ENCODE results near the gene OR2T1. TPM values are rescaled to one million over a fixed set of nuclear protein-coding genes. Genes with fewer than 3 reads are reported as not detected.
"Not testable (repeated sequence)": the region's sequence is repeated elsewhere in the genome, so short reads cannot be mapped to it uniquely, and the experiment has no call there.

Gene OR2T1
- total RNA-seq, 1 donor, result not detected

GRCh38 chr1:248421384-248421783 is 18.5 kb downstream of the OR2T1 start:
- no peak overlapping the region for H3K4me3 ChIP-seq (ENCODE audit: low read length)
- peaks cover 3% of the 10 kb centered on the region for H3K4me1 ChIP-seq (ENCODE audit: insufficient read depth, low read length)
- H3K9me3 ChIP-seq (ENCODE audit: low read depth, low read length), result peaks cover 8% of the 10 kb centered on the region
- H3K27me3 ChIP-seq (ENCODE audit: insufficient read depth, low read length), result no peaks in the 10 kb centered on the region

GRCh38 chr1:248427526-248428191 is 24.8 kb downstream of the OR2T1 start:
- H3K9me3 ChIP-seq (ENCODE audit: low read depth, low read length); H3K4me1 ChIP-seq (ENCODE audit: insufficient read depth, low read length); H3K4me3 ChIP-seq (ENCODE audit: low read length); H3K27me3 ChIP-seq (ENCODE audit: insufficient read depth, low read length): not testable (repeated sequence)

- H3K9me3 ChIP-seq (ENCODE audit: low read depth, low read length); H3K4me3 ChIP-seq (ENCODE audit: low read length); H3K4me1 ChIP-seq (ENCODE audit: insufficient read depth, low read length); H3K27me3 ChIP-seq (ENCODE audit: insufficient read depth, low read length): not testable (repeated sequence)
Observed at GRCh38 chr1:248428192-248428533, 25.3 kb downstream of the OR2T1 start.

GRCh38 chr1:248431683-248432082 is 28.8 kb downstream of the OR2T1 start:
- not testable (repeated sequence) for H3K9me3 ChIP-seq (ENCODE audit: low read depth, low read length); H3K4me1 ChIP-seq (ENCODE audit: insufficient read depth, low read length); H3K4me3 ChIP-seq (ENCODE audit: low read length); H3K27me3 ChIP-seq (ENCODE audit: insufficient read depth, low read length)

- not testable (repeated sequence) for H3K9me3 ChIP-seq (ENCODE audit: low read depth, low read length); H3K4me3 ChIP-seq (ENCODE audit: low read length); H3K27me3 ChIP-seq (ENCODE audit: insufficient read depth, low read length); H3K4me1 ChIP-seq (ENCODE audit: insufficient read depth, low read length)
Observed at GRCh38 chr1:248432201-248432600, 29.4 kb downstream of the OR2T1 start.

GRCh38 chr1:248433811-248434415 is 31.1 kb downstream of the OR2T1 start:
- H3K9me3 ChIP-seq (ENCODE audit: low read depth, low read length); H3K4me1 ChIP-seq (ENCODE audit: insufficient read depth, low read length); H3K4me3 ChIP-seq (ENCODE audit: low read length); H3K27me3 ChIP-seq (ENCODE audit: insufficient read depth, low read length): not testable (repeated sequence)

- H3K4me3 ChIP-seq (ENCODE audit: low read length); H3K9me3 ChIP-seq (ENCODE audit: low read depth, low read length); H3K27me3 ChIP-seq (ENCODE audit: insufficient read depth, low read length); H3K4me1 ChIP-seq (ENCODE audit: insufficient read depth, low read length): not testable (repeated sequence)
Observed at GRCh38 chr1:248434913-248435312, 32.1 kb downstream of the OR2T1 start.

GRCh38 chr1:248436303-248436702 is 33.5 kb downstream of the OR2T1 start:
- not testable (repeated sequence) for H3K27me3 ChIP-seq (ENCODE audit: insufficient read depth, low read length); H3K4me1 ChIP-seq (ENCODE audit: insufficient read depth, low read length); H3K9me3 ChIP-seq (ENCODE audit: low read depth, low read length); H3K4me3 ChIP-seq (ENCODE audit: low read length)

GRCh38 chr1:248438668-248439067 is 35.8 kb downstream of the OR2T1 start:
- not testable (repeated sequence) for H3K4me3 ChIP-seq (ENCODE audit: low read length); H3K4me1 ChIP-seq (ENCODE audit: insufficient read depth, low read length); H3K9me3 ChIP-seq (ENCODE audit: low read depth, low read length); H3K27me3 ChIP-seq (ENCODE audit: insufficient read depth, low read length)

GRCh38 chr1:248439283-248439682 is 36.4 kb downstream of the OR2T1 start:
- H3K4me1 ChIP-seq (ENCODE audit: insufficient read depth, low read length); H3K4me3 ChIP-seq (ENCODE audit: low read length); H3K27me3 ChIP-seq (ENCODE audit: insufficient read depth, low read length); H3K9me3 ChIP-seq (ENCODE audit: low read depth, low read length): not testable (repeated sequence)

- H3K4me3 ChIP-seq (ENCODE audit: low read length); H3K4me1 ChIP-seq (ENCODE audit: insufficient read depth, low read length); H3K27me3 ChIP-seq (ENCODE audit: insufficient read depth, low read length); H3K9me3 ChIP-seq (ENCODE audit: low read depth, low read length): not testable (repeated sequence)
Observed at GRCh38 chr1:248442500-248443277, 39.8 kb downstream of the OR2T1 start.

GRCh38 chr1:248444603-248445002 is 41.8 kb downstream of the OR2T1 start:
- H3K27me3 ChIP-seq (ENCODE audit: insufficient read depth, low read length); H3K4me1 ChIP-seq (ENCODE audit: insufficient read depth, low read length); H3K4me3 ChIP-seq (ENCODE audit: low read length); H3K9me3 ChIP-seq (ENCODE audit: low read depth, low read length): not testable (repeated sequence)

- not testable (repeated sequence) for H3K4me3 ChIP-seq (ENCODE audit: low read length); H3K4me1 ChIP-seq (ENCODE audit: insufficient read depth, low read length); H3K9me3 ChIP-seq (ENCODE audit: low read depth, low read length); H3K27me3 ChIP-seq (ENCODE audit: insufficient read depth, low read length)
Observed at GRCh38 chr1:248445399-248445798, 42.6 kb downstream of the OR2T1 start, which contains the start of gene OR2T2. TSS of gene OR2T2 (plus strand) at chr1:248445637. CDS start at chr1:248452798, 7,161 bp downstream.

- H3K9me3 ChIP-seq (ENCODE audit: low read depth, low read length); H3K4me1 ChIP-seq (ENCODE audit: insufficient read depth, low read length); H3K27me3 ChIP-seq (ENCODE audit: insufficient read depth, low read length); H3K4me3 ChIP-seq (ENCODE audit: low read length): not testable (repeated sequence)
Observed at GRCh38 chr1:248448409-248449074, 45.7 kb downstream of the OR2T1 start.

- not testable (repeated sequence) for H3K27me3 ChIP-seq (ENCODE audit: insufficient read depth, low read length); H3K9me3 ChIP-seq (ENCODE audit: low read depth, low read length); H3K4me3 ChIP-seq (ENCODE audit: low read length); H3K4me1 ChIP-seq (ENCODE audit: insufficient read depth, low read length)
Observed at GRCh38 chr1:248449821-248450465, 47.1 kb downstream of the OR2T1 start.

Measured in mononuclear cell (primary cell).